GM03348 (cell line): ENCODE measurements around the gene EIPR1.

Source experiments
- DNase-seq: peaks from one replicate; pipeline ENCODE4 v3.0.0; 2012; ENCODE audit warnings: low spot score

Gene EIPR1

GRCh38 chr2:3377612-3378432 lies at the start of gene EIPR1:
EIPR1 (minus strand) TSS chr2:3377818; CDS start chr2:3377689, 129 bp downstream.
- DNase-seq = peak; percentile 99

GRCh38 chr2:3427272-3427671 lies 49.7 kb upstream of the EIPR1 start:
- no peak for DNase-seq

DNA sequence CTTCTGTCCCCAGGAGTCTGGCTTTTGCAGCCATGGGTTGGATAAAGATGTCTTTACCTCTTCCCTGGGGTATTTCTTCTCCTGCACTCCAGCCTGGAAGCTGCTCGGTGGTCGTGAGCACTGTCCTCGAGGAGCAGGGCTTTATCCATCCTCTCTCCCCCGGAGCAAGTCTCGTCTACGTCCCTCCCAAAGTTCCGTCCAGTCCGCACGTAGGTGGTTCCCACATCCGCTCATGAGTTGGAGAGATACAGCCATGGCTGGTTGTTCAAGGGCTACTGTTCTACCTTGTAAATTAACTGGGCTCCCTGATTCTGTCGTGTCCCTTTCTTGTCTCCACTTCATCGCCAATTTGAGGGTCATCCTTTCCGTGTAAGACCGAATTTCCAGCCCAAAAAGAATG lies 49.0 kb upstream of the EIPR1 start:
- no peak for DNase-seq

- no peak for DNase-seq
These were observed 46.7 kb upstream of the EIPR1 start for GRCh38 chr2:3424171-3424795.

GRCh38 chr2:3423492-3424170 lies 46.0 kb upstream of the EIPR1 start:
- DNase-seq = peak; percentile 81

- no peak for DNase-seq
These were observed 44.7 kb upstream of the EIPR1 start for GRCh38 chr2:3422161-3422779.

GRCh38 chr2:3421580-3421979 lies 44.0 kb upstream of the EIPR1 start:
- DNase-seq = no peak

DNA sequence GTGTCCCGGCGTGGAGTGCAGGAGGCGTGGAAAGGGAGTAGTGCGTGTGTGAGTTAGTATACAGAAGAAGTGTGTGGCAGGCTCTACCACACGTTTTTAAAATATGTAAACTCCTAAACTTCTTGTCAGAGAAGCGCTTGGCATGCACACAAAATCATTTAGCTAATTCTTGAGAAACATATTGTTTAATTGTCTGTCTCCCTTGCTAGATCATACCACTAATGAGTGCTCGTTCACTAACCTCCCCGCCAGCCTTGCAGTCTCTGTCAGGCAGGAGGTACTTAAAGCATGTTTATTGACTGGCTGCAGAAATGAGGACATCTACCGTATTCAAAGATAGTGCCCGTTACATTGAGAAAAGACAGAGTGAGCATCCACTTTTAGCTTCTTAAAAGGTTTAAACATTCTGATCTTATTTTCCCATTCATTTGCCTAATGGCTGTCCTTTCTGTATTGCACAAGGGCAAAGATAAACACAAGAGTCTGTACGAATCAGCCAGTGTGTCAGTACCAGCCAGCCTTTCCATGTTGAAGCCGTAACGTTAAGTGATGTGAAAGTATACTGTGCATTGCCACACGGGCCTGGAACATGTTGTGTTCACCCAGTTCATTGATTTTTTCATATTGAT lies 43.3 kb upstream of the EIPR1 start:
- no peak for DNase-seq

DNA sequence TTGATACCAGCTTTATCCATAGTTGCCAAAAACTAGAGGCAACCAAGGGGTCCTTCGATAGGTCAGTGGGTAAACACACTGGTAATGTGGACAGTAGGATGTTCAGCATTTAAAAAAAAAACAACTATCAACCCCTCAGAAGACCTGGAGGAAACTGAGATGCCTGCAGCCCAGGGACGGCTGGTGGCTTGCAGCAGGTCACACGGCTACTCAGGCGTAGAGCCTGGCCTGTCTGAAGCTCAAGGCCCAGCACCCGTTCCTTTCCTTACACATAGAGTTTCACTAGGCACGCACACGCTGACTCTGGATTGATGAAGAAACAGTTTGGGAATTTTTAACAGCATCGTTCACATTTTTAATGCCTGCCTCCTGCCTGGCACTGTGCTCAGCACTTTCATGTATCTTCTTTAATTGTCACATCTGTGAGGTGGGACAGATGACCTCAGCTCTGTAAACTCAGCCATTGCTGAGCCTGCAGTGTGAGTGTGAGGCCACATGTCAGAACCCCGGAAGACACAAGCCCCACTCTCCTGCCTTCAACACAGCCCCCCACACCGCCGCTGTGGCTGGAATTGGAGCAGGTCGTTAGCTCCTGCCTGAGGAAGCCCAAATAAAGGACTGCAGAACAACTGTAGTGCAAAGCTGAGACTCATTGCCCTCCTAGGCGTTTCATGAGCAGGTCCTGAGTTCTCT lies 42.6 kb upstream of the EIPR1 start:
- no peak for DNase-seq

DNA sequence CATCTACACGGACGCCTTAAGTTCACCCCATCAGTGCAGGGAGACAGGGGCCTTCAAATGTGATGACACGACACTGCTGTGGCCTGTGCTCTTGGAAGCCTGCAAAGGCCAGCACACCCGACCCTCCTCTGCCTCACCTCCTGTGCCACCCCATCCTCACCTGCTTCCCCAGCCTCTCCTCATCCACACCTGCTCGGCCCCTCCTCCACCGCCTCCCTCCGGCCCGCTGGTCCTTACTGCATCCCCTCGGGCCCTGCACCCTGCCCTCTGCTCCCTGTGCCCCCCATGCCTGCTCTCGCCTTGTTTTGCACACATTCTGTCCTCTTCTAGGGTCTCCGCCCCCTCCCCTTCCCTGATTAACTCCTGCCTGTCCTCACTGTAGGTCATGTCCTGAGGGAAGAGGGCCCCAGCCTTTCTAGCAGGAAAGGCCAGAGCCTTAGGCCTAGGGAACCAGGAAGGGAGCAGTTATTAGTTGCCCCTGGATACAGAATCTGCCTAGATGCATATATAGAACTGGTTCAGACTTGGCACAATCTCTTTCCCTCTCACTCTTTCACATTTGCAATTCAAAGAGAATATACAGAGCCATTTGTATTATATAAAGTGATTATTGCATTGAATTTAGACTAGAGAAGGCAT lies 41.3 kb upstream of the EIPR1 start:
- DNase-seq = no peak

DNA sequence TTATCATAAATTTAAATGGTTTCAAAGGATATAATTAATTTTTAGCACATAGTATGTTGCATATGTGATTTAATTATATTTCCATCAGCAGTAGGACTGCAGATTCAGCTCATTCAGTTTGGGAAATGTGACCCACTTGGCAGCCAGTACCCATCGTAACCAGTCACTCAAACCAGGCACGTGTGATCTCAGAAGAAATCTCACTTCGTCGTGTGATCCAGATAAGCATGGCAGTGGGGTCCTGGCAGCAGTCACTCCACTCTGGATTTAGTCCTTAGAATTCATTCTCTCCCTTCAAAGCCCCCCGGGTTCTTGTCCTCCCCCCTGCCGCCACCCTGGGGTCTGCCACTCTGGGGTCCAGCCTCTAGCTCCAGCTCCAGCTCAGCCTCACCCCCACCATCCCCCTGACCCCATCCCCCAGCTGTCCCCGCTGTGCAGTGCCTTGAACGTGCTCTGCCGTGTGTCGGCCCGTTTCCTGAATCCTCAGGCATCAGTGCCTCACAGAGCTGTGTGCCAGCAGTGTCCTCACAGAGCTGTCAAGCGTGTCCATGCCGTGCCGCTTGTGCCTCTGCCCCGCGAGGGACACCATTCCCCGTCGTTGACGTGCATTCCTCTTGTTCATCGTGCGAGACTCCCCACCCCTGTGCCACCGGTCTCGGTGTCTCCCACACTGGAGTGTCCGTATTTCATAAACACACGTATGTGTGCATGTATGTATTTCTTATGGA lies 36.7 kb upstream of the EIPR1 start:
- no peak for DNase-seq

DNA sequence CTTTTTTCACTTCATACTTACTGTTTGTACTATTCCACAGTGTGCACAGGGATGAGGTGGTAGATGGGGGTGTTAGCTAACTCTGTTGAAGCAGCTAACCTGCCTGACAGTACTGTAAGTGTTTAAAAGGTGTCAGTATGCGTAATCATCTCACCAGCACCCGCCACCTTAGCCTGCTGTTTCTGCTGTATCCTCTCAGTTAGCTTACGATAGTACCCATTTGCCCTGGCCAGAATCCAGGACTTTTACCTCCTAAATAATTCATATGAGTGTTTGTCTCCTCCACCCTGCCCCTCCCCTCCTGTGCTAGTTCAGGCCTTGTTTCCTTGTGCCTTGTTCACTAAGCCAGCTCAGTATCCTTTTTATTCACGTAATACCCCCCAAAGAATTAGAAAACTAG lies 36.1 kb upstream of the EIPR1 start:
- DNase-seq = no peak

DNA sequence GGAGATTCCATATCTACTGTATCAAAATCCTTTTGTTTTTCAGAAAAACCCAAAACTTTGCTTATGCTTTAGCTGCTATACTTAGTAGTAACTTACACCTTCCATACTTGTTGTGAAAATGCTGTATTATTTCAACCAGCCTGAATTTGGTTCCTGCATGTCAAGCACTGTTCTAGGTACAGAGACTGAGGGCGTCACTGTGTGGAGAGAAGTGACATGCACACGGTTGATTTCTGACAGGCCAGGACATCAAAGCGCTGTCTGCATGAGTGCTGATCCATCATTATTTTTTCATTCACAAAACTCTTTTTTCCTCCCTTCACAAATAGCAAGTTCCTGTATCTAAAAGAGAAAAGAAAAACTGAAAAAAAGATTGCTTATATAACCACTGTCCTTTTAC lies 33.5 kb upstream of the EIPR1 start:
- no peak for DNase-seq

- DNase-seq = no peak
These were observed 32.1 kb upstream of the EIPR1 start for GRCh38 chr2:3409627-3410170.

GRCh38 chr2:3408781-3409180 lies 31.2 kb upstream of the EIPR1 start:
- DNase-seq = no peak

- no peak for DNase-seq
These were observed 28.9 kb upstream of the EIPR1 start for GRCh38 chr2:3406501-3406900.

DNA sequence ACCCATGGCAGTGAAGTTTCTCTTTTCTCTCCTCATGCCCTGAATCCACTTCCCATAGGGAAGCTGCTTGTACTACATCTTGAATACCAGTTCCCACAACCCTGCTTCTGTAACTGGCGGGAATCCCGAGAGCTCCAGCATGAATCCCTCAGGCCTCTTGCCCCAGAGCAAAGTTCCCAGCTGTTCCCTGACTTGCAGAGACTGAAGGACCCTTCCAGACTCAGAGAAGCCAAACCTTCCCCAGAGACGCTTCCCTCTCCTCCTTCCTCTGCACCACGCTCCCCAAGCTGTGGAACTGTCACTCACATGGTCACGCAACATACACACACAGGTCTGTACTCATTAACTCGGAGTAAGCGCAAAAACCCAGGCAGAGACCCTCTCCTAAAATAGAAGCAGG lies 28.3 kb upstream of the EIPR1 start:
- DNase-seq = no peak

DNA sequence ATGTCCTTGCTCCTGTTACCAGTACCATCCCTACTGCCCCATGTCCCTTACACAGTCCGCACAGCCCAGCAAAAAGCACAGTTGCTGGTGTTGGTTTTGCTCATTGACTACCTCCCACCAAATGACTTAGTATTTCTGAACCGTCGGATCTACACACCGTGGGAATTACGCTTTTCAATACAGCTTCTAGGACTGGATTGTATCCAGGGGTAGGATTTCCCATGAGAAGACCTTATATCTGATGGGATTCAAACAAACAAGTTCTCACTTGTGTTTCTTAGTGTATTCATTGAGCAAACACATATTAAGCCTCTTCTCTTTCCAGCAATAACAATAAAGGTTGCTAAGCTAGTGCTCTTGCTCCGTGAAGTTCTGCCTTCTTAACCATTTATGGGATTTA lies 27.7 kb upstream of the EIPR1 start:
- DNase-seq = no peak

GRCh38 chr2:3404349-3404894 lies 26.8 kb upstream of the EIPR1 start:
- DNase-seq = no peak
